Mucosa of gallbladder (tissue), 1 donor: ENCODE results near the gene CPT1B. TPM values are rescaled to one million over a fixed set of nuclear protein-coding genes. Genes with fewer than 3 reads are reported as not detected.
"Not testable (repeated sequence)": the region's sequence is repeated elsewhere in the genome, so short reads cannot be mapped to it uniquely, and the experiment has no call there.

Source experiments
- DNase-seq: peaks from one replicate; pipeline ENCODE4 v3.0.0-alpha.2; 2020; ENCODE audit warnings: low spot score
- total RNA-seq: library from RNA; stranded (reverse); gene quantifications from one replicate; pipeline ENCODE4 v1.2.1, GENCODE V29; 2021
- donor health status: DM: no; HTN: no; CAD: no.

CPT1B gene
- total RNA-seq, result 32.4 TPM

DNA sequence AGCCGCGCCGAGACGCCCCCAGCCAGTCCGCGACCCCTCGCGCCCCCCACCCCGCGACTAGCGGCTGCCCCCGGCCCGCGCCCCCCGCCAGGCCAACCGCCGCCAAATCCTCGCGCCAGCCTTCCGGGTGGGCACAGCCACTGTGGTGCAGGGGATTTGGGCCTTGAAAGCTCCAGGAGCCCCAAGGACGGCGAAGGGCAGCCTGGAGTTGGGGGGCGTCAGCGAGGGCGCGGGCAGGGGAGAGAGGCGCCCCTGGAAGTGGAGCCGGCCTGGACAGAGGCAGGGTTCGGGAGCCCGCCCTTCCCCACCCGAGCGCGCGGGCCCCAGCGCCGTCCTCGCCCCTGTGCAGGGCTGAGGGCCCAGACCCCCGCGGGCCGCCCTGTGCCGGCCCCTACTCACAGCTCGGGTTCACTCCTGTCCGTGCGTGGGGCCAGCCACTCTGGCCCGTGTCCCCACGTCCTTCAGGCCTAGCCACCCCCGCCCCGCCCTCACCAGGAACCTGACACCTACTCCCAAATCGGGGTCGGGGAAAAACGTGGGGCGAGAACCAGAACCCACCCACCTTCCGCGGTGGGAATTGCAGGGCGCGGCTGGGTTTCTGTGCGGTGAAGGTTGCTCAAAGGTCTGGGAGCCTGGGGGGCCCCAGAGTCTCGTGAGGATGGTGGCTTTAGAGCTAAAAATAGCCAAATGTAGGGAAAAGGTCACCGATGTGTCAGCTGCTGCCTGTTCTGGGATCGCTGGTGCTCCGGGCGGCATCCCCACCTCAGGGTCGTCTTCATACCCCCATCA, at the start of gene CPT1B:
Gene CPT1B, minus strand, starts transcription at position 441 of the 789 bp plus-strand sequence. CDS start 512 bp downstream, outside the sequence.
- no peak for DNase-seq

DNA sequence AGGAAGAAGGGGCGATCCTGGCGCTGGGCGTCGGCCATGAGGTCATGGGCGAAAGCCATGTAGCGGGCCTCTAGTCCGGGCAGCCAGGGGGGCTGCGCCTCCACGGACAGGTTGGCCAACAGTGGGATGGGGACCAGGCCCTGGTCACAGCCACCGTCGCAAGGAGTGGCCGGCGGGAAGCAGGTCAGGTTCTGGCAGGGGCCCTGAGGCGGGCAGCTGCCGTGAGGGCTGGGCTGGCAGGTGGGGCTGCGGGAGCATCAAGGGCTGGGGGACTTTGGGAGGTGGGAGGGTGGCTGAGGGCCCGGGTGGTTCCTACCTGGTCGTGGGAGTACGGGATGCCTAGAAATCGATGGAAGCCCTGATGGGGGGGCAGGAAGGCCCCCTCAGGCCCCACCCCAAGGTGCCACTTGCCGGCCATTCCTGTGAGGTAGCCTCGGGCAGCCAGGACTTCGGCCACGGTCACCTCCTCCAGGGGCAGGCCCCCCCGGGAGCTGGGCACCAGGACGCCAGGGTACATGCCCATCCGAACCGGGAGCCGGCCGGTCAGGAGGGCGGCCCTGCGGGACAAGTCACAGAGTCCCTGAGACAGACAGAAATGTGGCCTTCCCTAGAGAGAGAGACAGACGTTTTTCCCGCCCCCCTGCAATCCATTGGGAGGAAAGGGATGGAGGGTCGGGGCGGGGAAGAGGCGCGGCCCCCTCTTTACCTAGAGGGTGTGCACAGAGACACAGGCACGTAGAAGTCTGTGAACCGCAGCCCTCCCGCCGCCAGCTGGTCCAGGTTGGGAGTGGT, 48.8 kb upstream of the CPT1B start:
- DNase-seq, result no peak

DNA sequence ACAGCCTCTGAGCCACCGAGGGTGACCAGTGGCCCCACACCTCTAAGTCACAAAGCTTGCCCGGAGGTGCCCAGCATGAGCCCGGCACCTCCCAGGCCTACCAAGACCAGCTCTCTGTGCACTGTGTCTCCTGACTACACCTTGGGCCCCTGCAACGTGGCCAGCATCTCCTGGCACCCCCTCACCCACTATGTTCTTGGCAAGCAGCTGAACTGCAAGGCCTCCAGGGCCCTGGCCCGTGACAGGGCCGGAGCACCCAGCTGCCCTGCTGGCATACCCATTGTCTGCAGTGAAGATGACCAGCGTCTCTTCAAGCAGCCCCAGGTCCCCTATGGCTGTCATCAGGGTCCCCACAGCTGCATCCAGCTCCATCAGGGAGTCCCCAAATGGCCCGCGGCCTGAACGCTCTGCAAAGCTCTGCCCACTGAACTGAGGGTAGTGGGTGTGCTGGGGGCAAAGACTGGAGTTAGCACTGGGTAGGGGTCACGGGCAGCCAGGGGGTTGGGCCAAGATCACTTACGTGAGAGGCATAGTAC, 48.2 kb upstream of the CPT1B start:
- no peak for DNase-seq

DNA sequence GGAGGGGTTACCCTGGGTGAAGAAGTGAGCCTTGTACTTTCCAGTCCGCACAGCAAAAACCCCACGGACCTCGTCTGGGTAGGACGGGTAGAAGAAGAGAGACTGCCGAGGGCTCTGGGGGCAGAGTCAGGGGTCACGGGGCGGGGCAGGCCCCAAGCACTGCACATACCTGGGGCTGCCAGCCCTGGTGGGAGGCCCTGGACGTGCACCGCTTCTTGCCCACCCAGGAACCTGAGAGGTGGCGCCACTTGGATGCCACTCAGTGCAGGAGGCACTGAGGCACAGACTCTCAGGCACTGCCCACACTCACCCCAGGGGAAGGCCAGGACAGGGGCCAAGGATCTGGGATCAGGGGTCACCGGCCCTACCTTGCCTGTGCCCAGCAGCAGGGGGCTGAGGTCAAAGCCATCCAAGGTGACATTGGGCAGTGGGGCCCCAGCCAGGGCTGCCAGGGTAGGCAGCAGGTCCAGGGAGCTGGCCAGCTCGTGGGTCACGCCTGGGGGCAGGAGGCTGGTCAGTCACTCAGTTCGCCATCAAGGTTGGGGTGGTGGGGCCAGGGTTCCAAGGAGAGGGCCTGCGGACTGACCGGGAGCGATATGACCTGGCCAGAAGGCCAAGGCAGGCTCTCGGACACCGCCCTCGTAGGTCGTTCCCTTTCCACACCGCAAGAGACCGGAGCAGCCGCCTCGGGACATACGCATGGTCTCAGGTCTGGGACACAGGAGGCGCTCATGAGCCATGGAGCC, 47.5 kb upstream of the CPT1B start:
- DNase-seq, result no peak

DNA sequence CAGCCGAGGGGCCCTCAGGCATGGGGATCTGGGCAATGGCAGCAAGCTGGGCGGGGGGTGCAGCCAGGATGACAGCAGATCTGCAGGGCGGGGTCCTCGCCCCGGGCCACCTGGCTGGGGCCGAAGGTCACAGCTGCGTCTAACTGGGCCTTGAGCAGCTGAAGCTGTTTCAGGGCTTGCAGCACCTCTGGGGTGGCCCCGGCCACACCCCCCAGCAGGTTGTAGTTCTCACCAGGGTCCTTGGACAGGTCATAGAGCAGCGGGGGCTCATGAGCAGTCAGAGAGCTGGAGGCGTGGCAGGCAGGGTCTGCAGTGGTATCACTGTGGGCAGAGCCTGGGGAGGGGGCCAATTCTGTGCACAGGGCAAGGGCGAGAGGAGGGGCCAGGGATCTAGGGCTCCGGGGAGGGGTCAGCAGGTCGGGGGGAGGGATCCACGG, 46.9 kb upstream of the CPT1B start:
- no peak for DNase-seq

DNA sequence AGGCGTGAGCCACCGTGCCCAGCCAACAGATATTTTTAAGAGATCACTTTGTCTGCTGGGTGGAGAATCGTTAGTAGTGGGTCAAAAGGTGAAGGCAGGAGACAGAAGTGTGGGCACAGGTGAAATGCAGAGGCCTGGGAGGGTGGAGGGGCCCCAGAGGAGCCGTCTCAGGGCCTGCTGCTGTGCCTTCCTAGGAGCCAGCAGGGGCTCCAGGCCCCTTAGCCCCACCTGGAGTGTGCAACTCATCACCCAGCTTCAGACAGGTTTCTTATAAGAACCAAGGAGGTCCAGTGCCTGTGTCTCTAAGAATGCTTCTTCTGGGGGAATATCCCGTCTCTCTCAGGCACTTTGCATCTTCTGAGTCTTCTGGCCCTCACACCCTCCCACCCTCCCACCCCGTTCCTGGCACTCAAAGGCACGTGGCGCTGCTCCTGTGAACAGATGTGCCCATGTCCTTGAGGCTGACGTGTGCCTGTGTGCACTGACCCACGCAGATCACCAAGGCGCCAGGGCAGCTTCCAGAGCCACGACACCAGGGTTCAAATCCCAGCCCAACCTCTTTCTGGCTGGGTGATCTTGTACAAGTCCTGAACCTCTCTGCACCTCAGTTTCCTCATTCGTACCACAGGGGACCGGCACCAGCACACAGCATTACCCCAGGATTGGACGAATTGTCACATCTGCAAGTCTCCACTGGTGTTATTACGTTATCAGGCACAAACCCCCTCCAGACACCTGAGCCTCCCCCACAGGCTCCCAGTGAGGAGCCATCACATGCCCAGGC, 46.3 kb upstream of the CPT1B start:
- DNase-seq, result no peak

DNA sequence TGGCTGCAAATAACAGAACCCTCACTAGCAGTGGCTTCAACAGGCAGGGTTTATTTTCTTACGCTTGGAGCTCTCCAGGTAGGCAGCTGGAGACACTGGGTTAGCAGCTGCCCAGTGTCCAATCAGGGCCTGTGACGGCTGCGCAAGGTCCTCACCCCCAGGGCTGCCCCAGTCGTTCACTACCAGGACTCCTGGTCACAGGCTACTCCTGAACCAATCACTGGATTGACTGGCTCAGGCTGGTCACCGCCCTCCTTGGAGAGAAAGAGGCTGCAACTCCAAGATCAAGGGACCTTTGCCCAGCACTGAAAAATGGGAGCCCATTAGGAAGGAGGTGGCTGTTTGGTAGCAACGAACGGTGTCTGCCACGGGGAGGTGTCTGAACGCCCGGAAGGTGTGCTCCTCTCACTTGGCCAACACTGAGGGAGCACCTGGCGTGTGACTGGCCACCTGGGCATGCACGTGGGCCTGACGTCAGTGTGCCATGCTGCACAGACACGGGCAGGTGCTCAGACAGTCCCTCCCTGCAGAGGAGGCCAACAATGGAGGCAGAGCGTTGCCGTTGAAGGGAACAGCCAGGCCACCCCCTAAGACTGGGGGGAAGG, 44.6 kb upstream of the CPT1B start:
- peak; percentile 88 for DNase-seq

DNA sequence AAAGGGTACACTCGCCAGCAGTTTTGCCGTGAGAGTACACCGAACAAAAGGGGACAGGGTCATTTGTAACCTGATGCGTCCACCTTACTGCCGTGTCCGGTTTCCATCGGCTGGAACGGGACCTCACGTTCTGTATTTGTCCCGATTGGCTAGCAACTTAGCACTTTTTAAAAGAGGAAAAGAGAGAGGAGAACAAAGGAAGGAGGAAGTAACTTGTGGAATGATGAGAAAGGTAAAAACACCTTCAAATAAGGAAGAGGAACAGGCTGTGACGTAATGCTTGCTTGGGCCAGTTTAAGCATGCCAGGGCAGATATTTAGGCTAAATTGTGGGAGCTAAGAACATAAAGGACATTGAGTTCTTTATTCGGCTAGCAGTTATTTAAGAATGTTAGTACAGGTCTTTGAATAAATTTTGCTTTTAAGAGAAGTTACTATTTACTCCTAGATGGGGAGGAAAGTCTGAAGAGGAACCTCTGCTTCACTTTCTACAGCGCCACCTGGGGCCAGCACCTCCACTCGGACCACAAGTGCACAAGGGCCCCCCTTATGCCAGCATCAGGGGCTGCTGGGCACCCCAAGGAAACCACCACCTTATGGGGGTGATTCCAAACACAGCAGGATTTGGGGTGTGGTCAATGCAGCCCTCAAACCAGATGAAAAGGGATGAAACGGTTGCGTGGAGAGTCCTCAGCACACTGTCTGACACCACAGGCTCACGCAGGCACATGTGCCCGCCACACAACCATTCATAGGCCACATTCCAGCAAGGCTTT, 43.9 kb upstream of the CPT1B start:
- no peak for DNase-seq

DNA sequence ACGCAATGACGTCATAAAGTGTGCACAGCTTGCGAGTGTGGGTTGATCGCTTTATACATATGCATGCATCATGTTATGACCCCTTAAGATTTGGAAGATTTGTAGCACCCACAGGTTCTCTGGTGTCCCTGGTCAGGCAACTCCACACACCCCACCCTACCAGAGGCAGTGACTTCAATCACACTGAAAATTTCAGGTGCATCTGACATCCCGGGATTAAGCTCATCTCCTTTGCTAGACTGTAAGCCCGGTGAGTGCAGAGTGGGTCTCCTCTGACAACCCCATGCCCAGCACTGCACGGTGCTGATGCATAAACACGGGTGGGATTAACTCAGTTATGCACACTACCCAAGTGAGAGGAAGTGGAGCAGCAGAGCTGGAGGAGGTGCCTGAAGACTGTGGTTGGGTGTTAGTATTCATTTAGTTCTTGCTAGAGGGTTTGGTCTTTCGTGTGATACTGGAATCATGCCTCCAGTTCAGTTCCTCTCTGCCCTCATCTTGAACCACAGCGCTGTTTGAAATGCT, 43.2 kb upstream of the CPT1B start:
- no peak for DNase-seq

DNA sequence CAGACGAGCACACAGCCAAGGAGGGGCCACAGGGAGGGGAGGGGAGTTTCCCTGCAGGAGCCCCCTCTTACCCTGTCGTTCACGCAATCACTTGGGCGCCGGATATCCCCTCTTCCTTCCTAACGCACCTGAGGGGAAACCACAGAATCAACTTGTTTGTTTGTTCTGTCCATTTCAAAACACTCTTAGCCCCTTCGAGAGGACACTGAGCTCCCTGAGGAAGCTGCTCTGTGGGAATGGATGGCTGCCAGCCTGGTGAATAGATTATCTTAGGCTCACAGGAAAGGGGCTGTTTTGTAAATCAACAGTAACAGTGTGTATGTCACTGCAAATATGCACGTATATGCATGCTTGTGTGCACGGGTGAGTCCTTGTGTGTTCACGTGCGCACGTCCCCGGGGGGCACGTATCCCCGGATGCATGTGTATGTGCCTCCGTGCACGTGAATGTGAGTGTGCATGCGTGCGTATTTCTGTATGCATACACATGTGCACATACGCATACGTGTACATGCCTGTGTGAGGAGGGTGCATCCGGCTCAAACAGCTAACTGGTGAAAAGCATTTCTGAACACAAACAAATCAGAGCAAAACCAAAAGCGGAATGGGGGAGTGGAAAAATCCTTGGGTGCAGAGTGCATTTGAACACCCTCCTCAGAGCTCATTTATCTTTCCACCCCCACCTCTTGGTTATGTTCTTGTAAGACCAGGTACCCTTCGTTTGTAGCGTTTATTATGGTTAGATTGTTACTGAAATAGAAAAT, 42.5 kb upstream of the CPT1B start:
- DNase-seq, result no peak

DNA sequence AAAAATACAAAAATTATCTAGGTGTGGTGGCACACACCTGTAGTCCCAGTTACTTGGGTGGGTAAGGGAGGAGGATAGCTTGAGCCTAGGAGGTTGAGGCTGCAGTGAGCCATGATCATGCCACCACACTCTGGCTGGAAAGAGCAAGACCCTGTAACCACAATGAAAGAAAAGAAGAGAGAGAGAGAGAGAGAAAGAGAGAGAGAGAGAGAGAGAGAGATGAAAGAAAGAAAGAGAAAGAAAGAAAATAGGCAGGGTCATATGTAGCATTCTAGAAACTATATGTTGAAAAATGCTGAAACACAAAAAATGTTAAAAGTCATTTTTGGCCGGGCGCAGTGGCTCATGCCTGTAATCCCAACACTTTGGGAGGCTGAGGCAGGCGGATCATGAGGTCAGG, 36.1 kb upstream of the CPT1B start:
- not testable (repeated sequence) for DNase-seq

DNA sequence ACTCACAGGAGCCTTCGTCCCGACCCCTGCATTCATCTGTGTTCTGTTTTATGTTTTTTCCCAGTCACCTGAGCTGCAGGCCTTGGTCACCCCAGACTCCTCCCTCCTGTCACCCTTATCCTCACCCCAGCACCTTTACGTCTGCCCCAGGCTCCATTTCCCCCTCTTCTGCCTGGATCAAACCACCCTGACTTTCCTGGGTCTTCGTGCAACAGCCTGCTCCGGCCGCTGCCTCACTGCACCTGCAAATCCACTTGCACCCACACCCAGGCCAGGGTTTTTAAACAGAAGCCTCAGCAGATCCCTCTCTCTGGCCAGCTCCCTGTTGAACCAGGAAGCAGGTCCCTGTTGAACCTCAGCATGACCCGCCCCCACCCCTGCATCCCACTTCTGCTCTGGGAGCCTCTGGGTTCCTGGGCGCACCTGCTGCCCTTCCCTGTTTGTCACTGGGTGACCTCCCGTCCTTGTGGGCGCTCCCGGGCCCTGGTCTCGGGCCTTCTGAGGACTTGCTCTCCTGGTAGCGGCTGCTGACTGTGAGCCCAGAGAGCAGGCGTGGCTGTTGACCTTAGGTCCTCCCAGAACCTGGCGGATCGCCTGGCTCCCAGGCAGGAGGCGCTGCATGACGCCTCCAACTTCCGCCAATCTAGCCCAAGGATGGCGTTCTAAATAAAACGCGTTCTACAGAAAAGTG, 35.2 kb upstream of the CPT1B start:
- DNase-seq, result peak; percentile 74

DNA sequence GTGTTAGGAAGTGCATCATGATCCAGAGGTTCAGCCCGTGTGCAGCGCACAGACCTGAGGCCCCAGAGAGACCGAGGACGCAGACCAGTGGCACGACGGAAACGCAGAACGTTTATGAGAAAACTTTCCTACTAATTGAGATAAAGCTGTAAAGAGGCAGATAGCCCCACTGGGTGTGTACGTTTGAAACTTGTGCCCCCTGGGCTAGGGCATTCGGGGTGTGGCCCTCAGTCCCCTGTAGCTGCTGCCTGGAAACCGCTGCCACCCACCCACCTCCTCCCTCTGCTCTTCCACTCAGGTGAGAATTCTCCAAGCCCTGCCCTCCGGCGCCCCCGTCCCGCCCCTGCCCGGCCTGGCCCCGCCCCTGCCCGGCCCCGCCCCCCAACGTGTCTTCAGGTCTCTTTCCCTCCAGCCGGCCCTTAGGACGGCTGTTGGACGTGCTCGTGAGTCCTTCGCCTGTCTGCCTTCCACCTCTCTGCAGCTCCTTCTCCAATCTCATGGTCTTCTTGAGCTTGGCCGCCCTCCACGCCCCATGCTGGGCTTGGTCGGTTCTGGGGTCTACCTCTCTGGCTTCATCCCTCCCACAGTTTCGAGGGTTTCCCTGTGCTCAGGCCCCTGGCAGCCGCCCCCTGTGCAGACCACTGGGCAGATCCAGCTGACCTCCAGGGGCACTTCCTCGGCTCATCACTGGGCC, 34.4 kb upstream of the CPT1B start:
- DNase-seq, result no peak

DNA sequence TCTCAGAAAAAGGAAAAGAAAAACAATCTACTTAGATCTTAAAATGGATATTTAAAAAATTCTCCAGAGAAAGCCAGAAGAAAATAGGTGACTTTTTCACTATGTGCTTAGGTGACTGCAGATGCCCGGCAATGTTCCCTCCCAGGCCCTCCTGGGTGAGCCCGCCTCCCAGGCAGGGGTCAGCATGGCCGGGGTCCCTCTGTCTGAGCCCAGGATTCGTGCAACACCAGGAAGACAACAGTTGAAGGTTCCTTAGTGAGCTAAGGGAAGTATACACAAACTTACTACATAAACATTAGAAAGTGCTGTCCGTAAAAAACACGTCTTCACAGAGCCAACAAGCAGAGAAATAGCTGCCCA, 33.9 kb upstream of the CPT1B start:
- DNase-seq, result no peak

DNA sequence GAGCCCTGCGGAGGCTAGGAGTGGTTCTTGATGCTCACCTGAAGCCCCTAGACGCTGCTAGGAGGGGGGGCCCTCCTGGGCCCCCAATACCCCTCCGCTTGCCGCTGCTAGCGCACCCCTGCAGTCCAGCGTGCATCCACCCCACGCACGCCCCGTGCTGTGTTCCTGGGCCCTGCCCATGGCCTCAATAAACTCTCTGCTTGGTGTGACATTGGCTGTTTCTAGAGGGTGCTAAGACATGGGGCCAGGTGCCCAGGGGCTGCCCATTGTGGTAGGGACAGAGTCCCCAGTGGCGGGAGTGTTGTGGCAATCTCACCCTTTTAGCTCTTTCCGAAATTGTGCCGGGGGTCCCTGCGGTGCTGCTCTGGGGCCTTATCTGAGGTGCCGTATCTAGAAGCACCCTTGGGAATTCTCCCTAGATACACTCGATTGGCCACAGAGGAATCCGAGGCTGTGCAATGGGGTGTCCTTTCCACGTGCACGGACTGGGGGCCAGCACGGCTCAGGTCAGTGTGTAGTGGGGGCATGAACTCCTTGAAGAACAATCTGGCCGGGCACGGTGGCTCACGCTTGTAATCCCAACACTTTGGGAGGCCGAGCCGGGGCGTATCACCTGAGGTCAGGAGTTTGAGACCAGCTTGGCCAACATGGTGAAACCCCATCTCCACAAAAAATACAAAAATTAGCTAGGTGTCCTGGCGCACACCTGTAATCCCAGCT, 33.3 kb upstream of the CPT1B start:
- no peak for DNase-seq

DNA sequence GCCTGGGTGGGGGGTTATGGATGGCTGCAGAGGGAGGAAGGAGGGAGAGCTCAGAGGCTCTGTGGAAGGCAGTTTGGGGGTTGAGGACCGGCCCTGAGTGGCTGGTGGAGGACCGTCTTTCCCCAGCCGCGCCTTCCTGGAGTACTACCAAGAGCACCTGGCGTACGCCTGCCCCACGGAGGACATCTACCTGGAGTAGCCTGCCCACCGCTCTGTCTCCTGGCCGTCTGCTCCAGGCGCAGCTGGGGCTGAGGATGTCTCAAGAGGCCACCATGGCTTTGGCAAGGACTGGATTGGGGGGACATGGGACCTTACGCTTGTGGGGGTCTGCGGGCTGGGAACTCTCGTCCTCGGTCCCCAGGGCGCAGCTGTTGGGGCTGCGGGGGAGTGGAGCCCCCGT, 32.4 kb upstream of the CPT1B start:
- DNase-seq, result no peak

DNA sequence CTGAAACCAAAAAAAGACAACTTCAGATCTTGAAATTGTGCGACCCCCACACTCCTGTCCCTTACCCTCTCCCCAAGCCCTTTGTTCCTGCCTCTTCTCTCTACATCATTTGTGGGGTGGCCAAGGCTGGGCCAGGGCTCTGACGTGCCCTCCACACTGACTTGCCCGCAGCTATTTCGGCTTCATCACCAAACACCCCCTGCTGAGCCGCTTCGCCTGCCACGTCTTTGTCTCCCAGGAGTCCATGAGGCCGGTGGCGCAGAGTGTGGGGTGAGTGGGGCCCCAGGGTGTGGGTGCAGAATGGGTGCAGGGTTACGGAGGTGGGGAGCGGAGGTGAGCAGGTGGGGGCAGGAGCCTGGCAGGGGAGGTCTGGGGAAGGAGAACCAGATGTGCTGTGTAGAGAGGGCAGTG, 31.8 kb upstream of the CPT1B start:
- DNase-seq, result no peak
